Hepatocyte (in vitro differentiated cells): ENCODE measurements around the gene CACNA2D1.

ENCODE experiments used
- EZH2phosphoT487 ChIP-seq: fragments of 200-600 bp; sonication (generic); IDR thresholded peaks from one replicate; pipeline ENCODE4 v1.6.1; 2018; ENCODE audit warnings: antibody characterized with exemption, mild to moderate bottlenecking, low read depth, moderate library complexity; ENCODE audit not compliant: unreplicated experiment, severe bottlenecking
- TF ChIP-seq, protein P1 (sequence below): fragments of 200-600 bp; sonication (generic); IDR thresholded peaks from 2 replicates; pipeline ENCODE4 v1.5.1; 2016; ENCODE audit warnings: antibody characterized with exemption, mild to moderate bottlenecking; ENCODE audit not compliant: poor library complexity

DNA sequence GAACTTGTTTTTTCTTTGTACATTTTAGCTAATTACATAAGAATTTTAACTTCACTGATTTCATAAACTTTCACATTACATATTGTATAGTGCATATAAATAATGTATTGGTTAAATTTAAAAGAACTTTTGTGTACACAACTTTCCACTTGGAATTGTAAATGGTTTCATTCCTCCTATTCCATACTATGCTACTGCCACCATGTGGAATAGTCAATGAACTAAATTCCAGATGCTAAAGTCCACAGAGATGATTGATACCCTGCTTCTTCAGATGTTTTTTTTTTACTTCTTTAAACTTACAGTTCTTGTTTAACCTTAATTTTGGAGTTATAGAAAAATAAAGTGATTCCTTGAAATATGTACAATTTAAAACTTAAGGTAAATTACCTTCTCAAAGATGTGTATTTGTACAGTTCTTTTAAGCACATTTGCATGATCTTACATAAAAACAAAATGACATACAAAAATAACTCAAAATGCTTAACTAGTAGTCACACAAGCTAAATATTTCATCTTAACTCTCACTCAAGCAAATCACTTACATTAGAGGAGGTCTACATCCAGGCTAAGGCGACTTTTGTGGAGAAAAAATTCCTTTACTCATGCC lies 426.1 kb downstream of the CACNA2D1 start:
- no peak for TF ChIP-seq EZH2phosphoT487
- TF ChIP-seq, protein P1, sequence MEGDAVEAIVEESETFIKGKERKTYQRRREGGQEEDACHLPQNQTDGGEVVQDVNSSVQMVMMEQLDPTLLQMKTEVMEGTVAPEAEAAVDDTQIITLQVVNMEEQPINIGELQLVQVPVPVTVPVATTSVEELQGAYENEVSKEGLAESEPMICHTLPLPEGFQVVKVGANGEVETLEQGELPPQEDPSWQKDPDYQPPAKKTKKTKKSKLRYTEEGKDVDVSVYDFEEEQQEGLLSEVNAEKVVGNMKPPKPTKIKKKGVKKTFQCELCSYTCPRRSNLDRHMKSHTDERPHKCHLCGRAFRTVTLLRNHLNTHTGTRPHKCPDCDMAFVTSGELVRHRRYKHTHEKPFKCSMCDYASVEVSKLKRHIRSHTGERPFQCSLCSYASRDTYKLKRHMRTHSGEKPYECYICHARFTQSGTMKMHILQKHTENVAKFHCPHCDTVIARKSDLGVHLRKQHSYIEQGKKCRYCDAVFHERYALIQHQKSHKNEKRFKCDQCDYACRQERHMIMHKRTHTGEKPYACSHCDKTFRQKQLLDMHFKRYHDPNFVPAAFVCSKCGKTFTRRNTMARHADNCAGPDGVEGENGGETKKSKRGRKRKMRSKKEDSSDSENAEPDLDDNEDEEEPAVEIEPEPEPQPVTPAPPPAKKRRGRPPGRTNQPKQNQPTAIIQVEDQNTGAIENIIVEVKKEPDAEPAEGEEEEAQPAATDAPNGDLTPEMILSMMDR = peak; percentile 75
